BJ (cell line): ENCODE data around the gene GSTT2B. TPM values are rescaled to one million over a fixed set of nuclear protein-coding genes. Genes with fewer than 3 reads are reported as not detected.
"Not testable (repeated sequence)": the region's sequence is repeated elsewhere in the genome, so short reads cannot be mapped to it uniquely, and the experiment has no call there.

Experiments used
- CTCF ChIA-PET: fragments of 350-600 bp; formaldehyde crosslinking; extraction: SDS; loops from one replicate; lab custom pipeline; 2021; ENCODE audit warnings: antibody characterized with exemption, inconsistent platforms; lab: Yijun Ruan, JAX
- POLR2A ChIA-PET: fragments of 300-600 bp; sonication (Branson Sonifier 250); formaldehyde crosslinking; extraction: SDS; loops from one replicate; lab custom pipeline; 2021; ENCODE audit warnings: antibody characterized with exemption; lab: Charles Lee
- DNase-seq: peaks from one replicate; pipeline ENCODE4 v3.0.0-alpha.2; 2011; ENCODE audit warnings: low read depth
- H3K27me3 ChIP-seq: 2 replicates; pipeline ENCODE4 v1.6.0; 2011; ENCODE audit warnings: low read length; ENCODE audit not compliant: control insufficient read depth, insufficient read depth
- H3K36me3 ChIP-seq: 2 replicates; pipeline ENCODE4 v1.5.1; 2011; ENCODE audit warnings: low read length; ENCODE audit not compliant: control insufficient read depth, insufficient read depth
- H3K4me3 ChIP-seq: 2 replicates; pipeline ENCODE4 v1.5.1; 2011; ENCODE audit warnings: low read depth, mild to moderate bottlenecking, control low read depth, low read length
- CTCF ChIP-seq: IDR thresholded peaks from 2 replicates; pipeline ENCODE4 v1.5.1; 2011; ENCODE audit warnings: low read depth, mild to moderate bottlenecking, control low read depth, inconsistent platforms, low read length, moderate library complexity; ENCODE audit not compliant: insufficient read depth
- polyA plus RNA-seq: library from polyadenylated mRNA; depleted of rRNA; stranded (reverse); fragments of >200 nt; gene quantifications from 2 replicates; pipeline ENCODE4 v1.2.3, GENCODE V29; 2011

The GSTT2B gene
- polyA plus RNA-seq, 1 experiment = 5.9 TPM

GRCh38 chr22:24002851-24003250 lies 41.9 kb upstream of the GSTT2B start:
- ChIA-PET CTCF (interaction anchor here (2.0 kb wide), 1 partner anchor 172 kb away, joined by 6 read pairs; no protein-coding TSS in a partner anchor), POLR2A (no interaction called here)
- Histone ChIP-seq H3K36me3 (no peaks in the 10 kb centered on the region), H3K27me3 (peaks cover 3% of the 10 kb centered on the region; the same call in 1 of the 2 replicates), H3K4me3 (no peak overlapping the region)
- DNase-seq = no peak
- TF ChIP-seq CTCF = no peak

GRCh38 chr22:24002272-24002671 lies 41.3 kb upstream of the GSTT2B start:
- no peak for TF ChIP-seq CTCF
- ChIA-PET CTCF (no interaction called here), POLR2A (no interaction called here)
- Histone ChIP-seq H3K27me3 (peaks cover 3% of the 10 kb centered on the region; the same call in 1 of the 2 replicates), H3K4me3 (no peak overlapping the region), H3K36me3 (no peaks in the 10 kb centered on the region)
- no peak for DNase-seq

- Histone ChIP-seq H3K27me3 (peaks cover 3% of the 10 kb centered on the region; the same call in 1 of the 2 replicates), H3K36me3 (no peaks in the 10 kb centered on the region), H3K4me3 (no peak overlapping the region)
- ChIA-PET POLR2A (no interaction called here), CTCF (interaction anchor here (0.6 kb wide), 1 partner anchor 1222 kb away, joined by 3 read pairs; no protein-coding TSS in a partner anchor)
- DNase-seq = no peak
- TF ChIP-seq CTCF = no peak
Observed at GRCh38 chr22:24001314-24001713, 40.3 kb upstream of the GSTT2B start.

GRCh38 chr22:23999779-24000178 lies 38.8 kb upstream of the GSTT2B start:
- DNase-seq, POLR2A ChIA-PET, H3K36me3 ChIP-seq, CTCF ChIA-PET, H3K4me3 ChIP-seq, H3K27me3 ChIP-seq: not testable (repeated sequence)

GRCh38 chr22:23997092-23997491 lies 36.1 kb upstream of the GSTT2B start:
- no peak for TF ChIP-seq CTCF

GRCh38 chr22:23993581-23994177 lies 32.7 kb upstream of the GSTT2B start:
- H3K36me3 ChIP-seq, H3K4me3 ChIP-seq, POLR2A ChIA-PET, DNase-seq, H3K27me3 ChIP-seq: not testable (repeated sequence)
- CTCF ChIA-PET = interaction anchor here (1.4 kb wide), 1 partner anchor 37 kb away, joined by 7 read pairs; no protein-coding TSS in a partner anchor

More at GRCh38 chr22:23997092-23997491, 36.1 kb upstream of the GSTT2B start:
- POLR2A ChIA-PET = no interaction called here
- DNase-seq = no peak
- no peak overlapping the region for H3K4me3 ChIP-seq
- H3K36me3 ChIP-seq = no peaks in the 10 kb centered on the region
- no peaks in the 10 kb centered on the region; the same call in 1 of the 2 replicates for H3K27me3 ChIP-seq
- CTCF ChIA-PET = interaction anchor here (1.1 kb wide), 1 partner anchor 41 kb away, joined by 3 read pairs; no protein-coding TSS in a partner anchor

GRCh38 chr22:23993080-23993479 lies 32.1 kb upstream of the GSTT2B start:
- CTCF ChIA-PET, H3K27me3 ChIP-seq, DNase-seq, H3K4me3 ChIP-seq, POLR2A ChIA-PET, H3K36me3 ChIP-seq: not testable (repeated sequence)

GRCh38 chr22:23989583-23990244 lies 28.7 kb upstream of the GSTT2B start:
- H3K27me3 ChIP-seq, H3K4me3 ChIP-seq, CTCF ChIA-PET, POLR2A ChIA-PET, DNase-seq, H3K36me3 ChIP-seq: not testable (repeated sequence)

- CTCF ChIA-PET, H3K36me3 ChIP-seq, H3K4me3 ChIP-seq, POLR2A ChIA-PET, H3K27me3 ChIP-seq, DNase-seq: not testable (repeated sequence)
Observed at GRCh38 chr22:23986538-23987178, 25.7 kb upstream of the GSTT2B start.
